Activated naive CD8-positive, alpha-beta T cell treated with anti-CD3 and anti-CD28 coated beads, Interleukin-2, amount 10 ng/mL, durations not matched to agents 7 days and 5 days (primary cell): Measurements from ENCODE around the gene LRP10. TPM values are rescaled to one million over a fixed set of nuclear protein-coding genes. Genes with fewer than 3 reads are reported as not detected.

ENCODE experiments used
- ATAC-seq: fragments of 150-1000 bp; cut with Tn5 transposase; one replicate; pipeline ENCODE4 v1.10.0; 2021; ENCODE audit warnings: low read depth, moderate library complexity
- POLR2A ChIA-PET: fragments of 350-600 bp; sonication (Branson Sonifier 250); formaldehyde crosslinking; loops from one replicate; lab custom pipeline; 2021; ENCODE audit warnings: antibody characterized with exemption; lab: Charles Lee
- DNase-seq: peaks from one replicate; pipeline ENCODE4 v3.0.0; 2021
- H3K27ac Mint-ChIP-seq: one replicate; pipeline ENCODE4 v1.8.0; 2022; ENCODE audit warnings: mild to moderate bottlenecking, mixed read lengths
- H3K27me3 Mint-ChIP-seq: one replicate; pipeline ENCODE4 v1.8.0; 2022; ENCODE audit warnings: mild to moderate bottlenecking, moderate library complexity, mixed read lengths
- H3K36me3 Mint-ChIP-seq: one replicate; pipeline ENCODE4 v1.8.0; 2021; ENCODE audit warnings: mild to moderate bottlenecking, mixed read lengths
- H3K4me1 Mint-ChIP-seq: one replicate; pipeline ENCODE4 v1.8.0; 2021; ENCODE audit warnings: mixed read lengths
- H3K4me3 Mint-ChIP-seq: one replicate; pipeline ENCODE4 v1.8.0; 2022; ENCODE audit warnings: mild to moderate bottlenecking, moderate library complexity, mixed read lengths
- H3K9me3 Mint-ChIP-seq: one replicate; pipeline ENCODE4 v1.8.0; 2021; ENCODE audit warnings: mixed read lengths
- total RNA-seq, 2 experiments: library from RNA; stranded (reverse); gene quantifications; one replicate each; pipeline ENCODE4 v1.2.3, GENCODE V29; 2021

Gene LRP10
- total RNA-seq, 2 experiments from 2014 or later, result 59.9 to 63.1 TPM

- H3K9me3 Mint-ChIP-seq, result peaks cover 7% of the 10 kb centered on the region
- H3K27me3 Mint-ChIP-seq, result peaks cover 65% of the 10 kb centered on the region
- POLR2A ChIA-PET, result interaction anchor here (1.5 kb wide), 1 partner anchor 9 kb away, joined by 5 read pairs; no protein-coding TSS in a partner anchor
- H3K36me3 Mint-ChIP-seq, result peaks cover 12% of the 10 kb centered on the region
- no peak overlapping the region for H3K27ac Mint-ChIP-seq
- H3K4me1 Mint-ChIP-seq, result peaks cover 8% of the 10 kb centered on the region
- DNase-seq, result no peak
- no peak overlapping the region for H3K4me3 Mint-ChIP-seq
- no peak for ATAC-seq
Observed at GRCh38 chr14:22861651-22862050, 9.9 kb upstream of the LRP10 start.

GRCh38 chr14:22864979-22865378, 6.6 kb upstream of the LRP10 start:
- Mint-ChIP-seq H3K27me3 (peaks cover 42% of the 10 kb centered on the region), H3K27ac (no peak overlapping the region), H3K4me1 (no peaks in the 10 kb centered on the region), H3K36me3 (peaks cover 10% of the 10 kb centered on the region), H3K4me3 (no peak overlapping the region), H3K9me3 (peaks cover 7% of the 10 kb centered on the region)
- ATAC-seq (no peak), DNase-seq (no peak)
- POLR2A ChIA-PET, result no interaction called here

GRCh38 chr14:22865424-22866405, 5.8 kb upstream of the LRP10 start:
- H3K4me1 Mint-ChIP-seq, result peaks cover 6% of the 10 kb centered on the region
- H3K36me3 Mint-ChIP-seq, result peaks cover 10% of the 10 kb centered on the region
- no peak overlapping the region for H3K4me3 Mint-ChIP-seq
- DNase-seq, result no peak
- POLR2A ChIA-PET, result no interaction called here
- peaks cover 38% of the 10 kb centered on the region for H3K27me3 Mint-ChIP-seq
- no peak overlapping the region for H3K27ac Mint-ChIP-seq
- no peak for ATAC-seq
- H3K9me3 Mint-ChIP-seq, result peaks cover 7% of the 10 kb centered on the region

GRCh38 chr14:22866874-22867273, 4.7 kb upstream of the LRP10 start:
- POLR2A ChIA-PET, result no interaction called here
- DNase-seq (no peak), ATAC-seq (no peak)
- Mint-ChIP-seq H3K27ac (no peak overlapping the region), H3K4me3 (no peak overlapping the region), H3K9me3 (peaks cover 2% of the 10 kb centered on the region), H3K4me1 (peaks cover 12% of the 10 kb centered on the region), H3K36me3 (peaks cover 6% of the 10 kb centered on the region), H3K27me3 (peaks cover 27% of the 10 kb centered on the region)

GRCh38 chr14:22870811-22871223, 723 bp upstream of the LRP10 start:
- POLR2A ChIA-PET, result interaction anchor here (0.7 to 4.1 kb wide), 21 partner anchors 9 to 314 kb away, joined by 3 to 27 read pairs (median 4); partner anchors contain the start of genes DAD1, HAUS4, OXA1L and PRMT5
- ATAC-seq (peak; percentile 51), DNase-seq (no peak)
- H3K9me3 Mint-ChIP-seq, result no peaks in the 10 kb centered on the region
- H3K4me3 Mint-ChIP-seq, result peak overlapping the region; percentile 88
- H3K27me3 Mint-ChIP-seq, result peaks cover 7% of the 10 kb centered on the region
- peaks cover 16% of the 10 kb centered on the region for H3K36me3 Mint-ChIP-seq
- H3K4me1 Mint-ChIP-seq, result peaks cover 20% of the 10 kb centered on the region
- peak overlapping the region; percentile 97 for H3K27ac Mint-ChIP-seq

- Mint-ChIP-seq H3K4me3 (peak overlapping the region; percentile 88), H3K4me1 (peaks cover 23% of the 10 kb centered on the region), H3K36me3 (peaks cover 14% of the 10 kb centered on the region), H3K27ac (peak overlapping the region; percentile 97), H3K9me3 (no peaks in the 10 kb centered on the region), H3K27me3 (no peaks in the 10 kb centered on the region)
- POLR2A ChIA-PET, result interaction anchor here (0.6 to 4.1 kb wide), 22 partner anchors 8 to 434 kb away, joined by 3 to 27 read pairs (median 5); partner anchors contain the start of genes BCL2L2, DAD1, HAUS4 and PRMT5
- ATAC-seq, result peak; percentile 28
- DNase-seq, result peak; percentile 79
Observed at GRCh38 chr14:22872033-22872832, 693 bp downstream of the LRP10 start.

- no peaks in the 10 kb centered on the region for H3K9me3 Mint-ChIP-seq
- H3K4me1 Mint-ChIP-seq, result peaks cover 23% of the 10 kb centered on the region
- peak overlapping the region; percentile 85 for H3K4me3 Mint-ChIP-seq
- POLR2A ChIA-PET, result interaction anchor here (0.6 to 4.1 kb wide), 14 partner anchors 7 to 433 kb away, joined by 3 to 27 read pairs (median 6); partner anchors contain the start of genes BCL2L2, PRMT5, RBM23 and REM2
- peak overlapping the region; percentile 84 for H3K27ac Mint-ChIP-seq
- peaks cover 15% of the 10 kb centered on the region for H3K36me3 Mint-ChIP-seq
- DNase-seq, result no peak
- no peak for ATAC-seq
- no peaks in the 10 kb centered on the region for H3K27me3 Mint-ChIP-seq
Observed at GRCh38 chr14:22872833-22873520, 1.4 kb downstream of the LRP10 start.

- Mint-ChIP-seq H3K27me3 (no peaks in the 10 kb centered on the region), H3K4me1 (peaks cover 22% of the 10 kb centered on the region), H3K4me3 (no peak overlapping the region), H3K9me3 (no peaks in the 10 kb centered on the region), H3K36me3 (peaks cover 20% of the 10 kb centered on the region), H3K27ac (no peak overlapping the region)
- DNase-seq, result no peak
- POLR2A ChIA-PET, result interaction anchor here (0.7 kb wide), 1 partner anchor 44 kb away, joined by 3 read pairs; the partner anchor contains the start of gene RBM23
- no peak for ATAC-seq
Observed at GRCh38 chr14:22875003-22875747, 3.6 kb downstream of the LRP10 start.

- DNase-seq (no peak), ATAC-seq (no peak)
- Mint-ChIP-seq H3K36me3 (peaks cover 20% of the 10 kb centered on the region), H3K27me3 (no peaks in the 10 kb centered on the region), H3K4me1 (peaks cover 15% of the 10 kb centered on the region), H3K4me3 (no peak overlapping the region), H3K9me3 (no peaks in the 10 kb centered on the region), H3K27ac (no peak overlapping the region)
- POLR2A ChIA-PET, result interaction anchor here (0.7 kb wide), 1 partner anchor 43 kb away, joined by 3 read pairs; the partner anchor contains the start of gene RBM23
Observed at GRCh38 chr14:22875748-22876319, 4.3 kb downstream of the LRP10 start.

GRCh38 chr14:22877000-22877501, 5.5 kb downstream of the LRP10 start:
- H3K27me3 Mint-ChIP-seq, result no peaks in the 10 kb centered on the region
- H3K4me3 Mint-ChIP-seq, result no peak overlapping the region
- peaks cover 20% of the 10 kb centered on the region for H3K36me3 Mint-ChIP-seq
- DNase-seq (no peak), ATAC-seq (no peak)
- POLR2A ChIA-PET, result no interaction called here
- peaks cover 11% of the 10 kb centered on the region for H3K4me1 Mint-ChIP-seq
- no peak overlapping the region for H3K27ac Mint-ChIP-seq
- no peaks in the 10 kb centered on the region for H3K9me3 Mint-ChIP-seq

GRCh38 chr14:22878271-22879246, 7.0 kb downstream of the LRP10 start:
- H3K27me3 Mint-ChIP-seq, result peaks cover 8% of the 10 kb centered on the region
- H3K9me3 Mint-ChIP-seq, result no peaks in the 10 kb centered on the region
- peaks cover 17% of the 10 kb centered on the region for H3K36me3 Mint-ChIP-seq
- H3K27ac Mint-ChIP-seq, result no peak overlapping the region
- POLR2A ChIA-PET, result interaction anchor here (0.7 to 1.0 kb wide), 2 partner anchors 8 to 14 kb away, joined by 3 read pairs; no protein-coding TSS in a partner anchor
- no peak for ATAC-seq
- peaks cover 6% of the 10 kb centered on the region for H3K4me1 Mint-ChIP-seq
- H3K4me3 Mint-ChIP-seq, result no peak overlapping the region
- no peak for DNase-seq
